D721Med (cell line): ENCODE measurements around the gene C17orf50.

Source experiments
- DNase-seq: peaks from one replicate; pipeline ENCODE4 v3.0.0; 2011; ENCODE audit warnings: low spot score; ENCODE audit not compliant: insufficient read length
- FAIRE-seq: peaks from 2 replicates; lab custom pipeline; 2011; peaks lifted over from hg19 to GRCh38; lab: Jason Lieb, UNC
- TF ChIP-seq, protein P1 (sequence below): IDR thresholded peaks from 2 replicates; pipeline ENCODE4 v1.5.1; 2012; ENCODE audit warnings: mild to moderate bottlenecking, control low read depth; ENCODE audit not compliant: insufficient read depth; ENCODE audit errors: missing control alignments

Gene C17orf50

DNA sequence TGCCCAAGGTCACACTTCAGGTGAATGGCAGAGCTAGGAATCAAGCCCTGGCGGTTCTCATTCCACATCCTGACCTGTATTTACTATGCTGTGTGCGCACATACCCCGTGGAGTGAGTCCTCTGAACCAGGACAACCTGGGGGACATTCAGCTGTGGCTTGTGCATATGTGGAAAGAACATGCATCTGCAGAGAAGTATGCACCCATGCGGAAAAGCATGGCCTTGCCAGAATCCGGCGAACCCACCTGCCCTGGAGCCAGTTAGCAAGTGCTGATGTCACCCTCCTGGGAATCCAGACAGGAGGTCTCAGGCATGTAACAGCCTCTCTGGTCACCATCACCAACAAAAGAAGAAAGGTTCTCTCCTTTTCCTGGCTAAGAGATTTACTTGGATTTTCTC is 27.3 kb upstream of the C17orf50 start:
- FAIRE-seq (no peak), DNase-seq (no peak)
- TF ChIP-seq, protein P1, sequence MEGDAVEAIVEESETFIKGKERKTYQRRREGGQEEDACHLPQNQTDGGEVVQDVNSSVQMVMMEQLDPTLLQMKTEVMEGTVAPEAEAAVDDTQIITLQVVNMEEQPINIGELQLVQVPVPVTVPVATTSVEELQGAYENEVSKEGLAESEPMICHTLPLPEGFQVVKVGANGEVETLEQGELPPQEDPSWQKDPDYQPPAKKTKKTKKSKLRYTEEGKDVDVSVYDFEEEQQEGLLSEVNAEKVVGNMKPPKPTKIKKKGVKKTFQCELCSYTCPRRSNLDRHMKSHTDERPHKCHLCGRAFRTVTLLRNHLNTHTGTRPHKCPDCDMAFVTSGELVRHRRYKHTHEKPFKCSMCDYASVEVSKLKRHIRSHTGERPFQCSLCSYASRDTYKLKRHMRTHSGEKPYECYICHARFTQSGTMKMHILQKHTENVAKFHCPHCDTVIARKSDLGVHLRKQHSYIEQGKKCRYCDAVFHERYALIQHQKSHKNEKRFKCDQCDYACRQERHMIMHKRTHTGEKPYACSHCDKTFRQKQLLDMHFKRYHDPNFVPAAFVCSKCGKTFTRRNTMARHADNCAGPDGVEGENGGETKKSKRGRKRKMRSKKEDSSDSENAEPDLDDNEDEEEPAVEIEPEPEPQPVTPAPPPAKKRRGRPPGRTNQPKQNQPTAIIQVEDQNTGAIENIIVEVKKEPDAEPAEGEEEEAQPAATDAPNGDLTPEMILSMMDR, result no peak

DNA sequence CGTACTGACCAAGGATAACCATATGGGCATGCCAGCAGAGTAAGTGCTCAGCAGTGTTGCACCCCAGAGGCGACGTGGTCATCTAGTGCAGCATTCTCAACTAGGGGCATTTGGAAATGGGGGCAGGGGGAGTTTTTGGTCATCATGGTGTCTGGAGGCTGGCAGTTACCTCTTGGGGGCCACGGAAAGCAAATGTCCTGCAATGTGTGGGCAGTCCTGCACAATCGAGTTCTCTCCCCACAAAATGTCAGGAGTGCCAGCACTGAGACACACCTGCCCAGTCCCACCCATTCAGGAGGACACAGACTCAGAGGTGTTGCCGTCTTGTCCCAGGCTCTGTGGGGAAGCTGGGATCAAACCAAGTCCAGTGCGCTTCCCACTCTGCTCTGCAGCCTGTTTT is 26.3 kb upstream of the C17orf50 start:
- no peak for FAIRE-seq
- DNase-seq, result no peak
- TF ChIP-seq, protein P1, result no peak

DNA sequence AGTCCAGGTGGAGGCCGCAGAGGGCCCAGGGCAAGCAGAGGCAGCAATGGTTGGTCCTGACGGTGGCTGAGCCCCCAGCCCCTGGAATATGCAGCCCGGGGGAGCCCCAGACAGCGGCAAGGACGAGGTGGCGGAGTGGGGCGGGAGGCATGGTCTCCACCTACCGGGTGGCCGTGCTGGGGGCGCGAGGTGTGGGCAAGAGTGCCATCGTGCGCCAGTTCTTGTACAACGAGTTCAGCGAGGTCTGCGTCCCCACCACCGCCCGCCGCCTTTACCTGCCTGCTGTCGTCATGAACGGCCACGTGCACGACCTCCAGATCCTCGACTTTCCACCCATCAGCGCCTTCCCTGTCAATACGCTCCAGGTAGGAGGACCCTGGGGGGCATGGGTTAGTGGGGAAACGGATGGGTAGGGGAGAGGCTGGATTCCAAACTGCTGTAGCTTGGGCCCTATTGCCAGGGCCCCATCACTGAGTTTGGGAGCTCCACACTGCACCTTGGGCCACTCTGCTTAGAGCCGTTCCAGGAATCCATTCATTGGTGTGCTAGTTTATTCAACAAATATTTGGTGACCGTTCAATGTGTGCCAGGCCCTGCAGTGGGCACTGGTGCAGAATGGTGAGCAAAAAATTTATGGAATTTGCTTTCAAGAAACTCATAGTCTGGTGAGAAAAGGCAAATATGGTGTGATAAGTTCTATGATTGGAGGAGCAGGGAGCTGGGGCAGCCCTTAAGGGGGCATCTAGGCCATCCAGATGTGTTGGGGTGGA is 25.5 kb upstream of the C17orf50 start:
- FAIRE-seq, result no peak
- no peak for DNase-seq
- TF ChIP-seq, protein P1, result no peak

DNA sequence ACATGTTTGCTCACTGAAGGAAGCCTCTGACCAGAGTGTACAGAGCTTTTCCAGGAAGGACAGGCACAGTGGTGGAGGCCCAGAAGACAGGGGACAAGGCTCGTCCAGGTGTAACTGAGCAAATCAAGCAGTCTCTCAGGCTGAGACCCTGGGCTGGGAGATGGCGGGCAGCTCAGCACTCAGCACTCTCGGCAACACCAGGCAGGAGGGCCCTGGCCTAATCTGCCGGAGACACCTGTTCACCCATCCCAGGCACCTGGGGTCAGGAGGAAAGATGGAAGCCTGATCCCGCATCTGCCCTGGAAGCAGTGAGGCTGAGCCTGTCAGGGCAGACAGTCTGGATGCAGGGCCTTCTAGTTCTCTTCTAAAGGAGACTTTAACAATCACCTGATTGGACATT is 24.5 kb upstream of the C17orf50 start:
- FAIRE-seq (no peak), DNase-seq (no peak)
- TF ChIP-seq, protein P1, result no peak

DNA sequence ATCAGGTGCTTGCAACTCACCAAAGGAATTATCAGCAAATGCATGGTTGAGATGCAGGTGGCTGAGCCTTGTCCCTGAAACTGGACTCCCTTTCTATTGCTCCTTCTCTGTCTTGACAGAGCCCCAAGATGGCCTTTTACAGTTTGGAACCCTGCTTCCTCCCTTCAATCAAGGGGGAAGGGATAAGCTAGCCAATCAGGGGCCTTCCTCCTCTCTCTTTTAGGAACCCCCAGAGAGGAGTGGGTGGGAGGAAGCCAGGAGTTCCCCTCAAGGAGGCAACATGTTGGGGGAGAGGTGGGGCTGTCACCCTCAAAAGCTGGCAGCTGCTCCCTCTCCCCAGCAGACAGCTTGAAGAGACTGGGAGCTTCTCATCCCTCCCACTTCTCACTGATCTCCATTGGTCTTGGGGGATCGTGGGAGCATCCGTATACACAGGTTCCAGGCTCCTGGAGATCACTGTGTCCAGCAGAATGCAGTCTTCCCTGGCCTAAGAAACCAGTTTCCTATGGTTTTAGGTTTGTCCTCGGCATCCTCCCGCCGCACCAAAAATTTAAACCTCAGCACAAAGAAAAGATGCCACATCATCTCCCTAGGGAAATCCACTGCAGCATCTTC is 22.1 kb upstream of the C17orf50 start:
- TF ChIP-seq, protein P1, result no peak
- FAIRE-seq (no peak), DNase-seq (no peak)

DNA sequence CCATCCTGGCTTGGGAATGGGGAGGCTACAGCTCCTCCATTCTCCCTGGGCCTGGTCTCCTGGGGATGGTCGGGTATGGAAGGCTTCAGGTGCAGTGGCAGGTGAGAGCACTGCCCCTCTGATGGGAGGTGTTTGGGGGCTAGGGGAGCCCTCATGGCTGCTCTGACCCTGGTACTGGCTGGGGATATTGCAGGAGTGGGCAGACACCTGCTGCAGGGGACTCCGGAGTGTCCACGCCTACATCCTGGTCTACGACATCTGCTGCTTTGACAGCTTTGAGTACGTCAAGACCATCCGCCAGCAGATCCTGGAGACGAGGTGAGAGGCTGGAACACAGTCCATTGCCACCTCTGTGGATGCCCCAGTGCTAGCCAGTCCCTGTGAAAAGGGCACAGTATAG is 20.5 kb upstream of the C17orf50 start:
- FAIRE-seq, result no peak
- no peak for DNase-seq
- TF ChIP-seq, protein P1, result no peak
